Endothelial cell (in vitro differentiated cells): ENCODE measurements around the gene VTI1A. TPM values are rescaled to one million over a fixed set of nuclear protein-coding genes. Genes with fewer than 3 reads are reported as not detected.

ENCODE experiments used
- DNase-seq: peaks from one replicate; pipeline ENCODE4 v3.0.0; 2021; ENCODE audit warnings: low spot score
- H3K27ac Mint-ChIP-seq: one replicate; pipeline ENCODE4 v1.8.0; 2021; ENCODE audit warnings: mixed read lengths, inconsistent platforms; ENCODE audit not compliant: unreplicated experiment
- H3K27me3 Mint-ChIP-seq: one replicate; pipeline ENCODE4 v1.8.0; 2021; ENCODE audit warnings: mild to moderate bottlenecking, moderate library complexity, mixed read lengths, inconsistent platforms; ENCODE audit not compliant: unreplicated experiment
- H3K36me3 Mint-ChIP-seq: one replicate; pipeline ENCODE4 v1.8.0; 2021; ENCODE audit warnings: mild to moderate bottlenecking, low read depth, mixed read lengths, inconsistent platforms; ENCODE audit not compliant: unreplicated experiment
- H3K4me1 Mint-ChIP-seq: one replicate; pipeline ENCODE4 v1.8.0; 2021; ENCODE audit warnings: mild to moderate bottlenecking, mixed read lengths, inconsistent platforms; ENCODE audit not compliant: unreplicated experiment
- H3K4me3 Mint-ChIP-seq: one replicate; pipeline ENCODE4 v1.8.0; 2021; ENCODE audit warnings: mild to moderate bottlenecking, mixed read lengths, inconsistent platforms; ENCODE audit not compliant: unreplicated experiment
- H3K9me3 Mint-ChIP-seq: one replicate; pipeline ENCODE4 v1.8.0; 2021; ENCODE audit warnings: mixed read lengths, inconsistent platforms; ENCODE audit not compliant: unreplicated experiment
- CTCF ChIP-seq: fragments of 200-600 bp; sonication (generic); IDR thresholded peaks from one replicate; pipeline ENCODE4 v1.5.0; 2021; ENCODE audit warnings: antibody characterized with exemption; ENCODE audit not compliant: unreplicated experiment
- total RNA-seq: library from RNA; stranded (reverse); fragmentation: NEBNext Ultra II Directional; extraction: Animal tissue kit (Norgen Biotek cat#: 25700); gene quantifications from one replicate; pipeline ENCODE4 v1.2.1, GENCODE V29; 2021; ENCODE audit not compliant: unreplicated experiment

VTI1A gene
- total RNA-seq, 1 donor from 2014 or later, result 35.4 TPM

DNA sequence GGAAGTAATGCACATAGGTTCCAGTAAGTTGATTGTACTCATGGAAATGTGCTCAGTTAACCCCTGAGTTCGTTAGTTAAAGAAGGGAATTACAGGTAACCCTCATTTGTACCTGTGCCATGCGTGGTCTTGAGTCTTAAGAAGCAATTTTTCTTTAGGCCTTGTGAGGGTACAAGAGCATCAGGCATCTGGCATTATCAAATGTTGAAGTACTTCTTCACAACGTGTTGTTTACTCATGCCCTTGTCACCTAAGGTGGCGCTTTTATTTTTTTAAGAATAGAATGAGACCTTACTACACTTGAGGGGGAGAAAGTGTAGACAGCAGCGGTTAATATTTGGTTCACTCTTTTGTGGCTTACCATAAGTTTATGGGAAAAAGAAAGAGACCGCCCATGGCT, 167.1 kb downstream of the VTI1A start:
- no peak for TF ChIP-seq CTCF
- Mint-ChIP-seq H3K27me3 (no peaks in the 10 kb centered on the region), H3K36me3 (peaks cover 3% of the 10 kb centered on the region), H3K4me1 (no peaks in the 10 kb centered on the region), H3K4me3 (no peak overlapping the region), H3K27ac (no peak overlapping the region), H3K9me3 (peaks cover 4% of the 10 kb centered on the region)
- no peak for DNase-seq

GRCh38 chr10:112614586-112614985, 167.6 kb downstream of the VTI1A start:
- DNase-seq, result no peak
- Mint-ChIP-seq H3K4me3 (no peak overlapping the region), H3K36me3 (peaks cover 3% of the 10 kb centered on the region), H3K9me3 (peaks cover 4% of the 10 kb centered on the region), H3K27ac (no peak overlapping the region), H3K4me1 (no peaks in the 10 kb centered on the region), H3K27me3 (no peaks in the 10 kb centered on the region)
- TF ChIP-seq CTCF, result no peak

- Mint-ChIP-seq H3K4me1 (no peaks in the 10 kb centered on the region), H3K36me3 (peaks cover 3% of the 10 kb centered on the region), H3K9me3 (peaks cover 4% of the 10 kb centered on the region), H3K27me3 (no peaks in the 10 kb centered on the region), H3K4me3 (no peak overlapping the region), H3K27ac (no peak overlapping the region)
- no peak for DNase-seq
- TF ChIP-seq CTCF, result no peak
These were observed 168.3 kb downstream of the VTI1A start for GRCh38 chr10:112615269-112615668.

DNA sequence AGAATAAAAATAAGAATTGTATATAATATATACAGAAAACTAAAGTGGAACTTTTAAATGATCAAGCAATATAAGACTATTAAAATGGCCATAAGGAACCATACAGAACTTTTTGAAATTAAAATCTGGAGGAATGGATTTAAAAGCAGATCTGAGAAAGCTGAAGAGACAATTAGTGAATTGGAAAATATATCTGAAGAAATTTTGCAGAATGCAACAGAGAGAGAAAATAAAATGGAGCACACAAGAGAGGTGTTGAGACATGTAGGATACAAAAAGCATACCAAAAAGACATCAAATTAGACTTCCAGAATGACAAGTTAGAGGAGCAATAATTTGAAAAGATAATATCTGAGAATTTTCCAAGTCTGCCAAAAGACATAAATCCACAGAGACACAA, 169.6 kb downstream of the VTI1A start:
- Mint-ChIP-seq H3K27me3 (no peaks in the 10 kb centered on the region), H3K4me1 (no peaks in the 10 kb centered on the region), H3K9me3 (peaks cover 4% of the 10 kb centered on the region), H3K27ac (no peak overlapping the region), H3K36me3 (peaks cover 3% of the 10 kb centered on the region), H3K4me3 (no peak overlapping the region)
- no peak for DNase-seq
- TF ChIP-seq CTCF, result no peak

DNA sequence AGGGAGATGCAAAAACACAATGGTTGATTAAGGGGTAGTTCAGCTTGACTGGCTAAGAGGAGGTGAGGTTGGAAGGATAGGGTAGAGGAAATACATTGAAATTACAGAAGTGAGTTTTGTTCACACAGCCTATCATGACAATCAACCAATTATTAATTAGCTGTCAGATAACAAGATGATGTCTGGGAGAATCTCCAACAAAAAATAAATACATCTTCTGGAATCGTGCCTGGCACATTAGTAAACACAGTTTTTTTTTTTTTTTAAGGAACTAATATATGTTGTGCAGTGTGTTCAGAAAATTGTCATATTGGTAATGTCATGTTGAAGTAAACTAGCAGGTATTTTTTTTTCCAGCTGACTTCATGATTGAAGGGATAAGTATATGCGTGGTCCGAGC, 171.8 kb downstream of the VTI1A start:
- Mint-ChIP-seq H3K27me3 (no peaks in the 10 kb centered on the region), H3K36me3 (peaks cover 3% of the 10 kb centered on the region), H3K4me1 (no peaks in the 10 kb centered on the region)

More for the DNA sequence above, 171.8 kb downstream of the VTI1A start:
- DNase-seq, result no peak
- Mint-ChIP-seq H3K4me3 (no peak overlapping the region), H3K9me3 (peaks cover 4% of the 10 kb centered on the region), H3K27ac (no peak overlapping the region)
- TF ChIP-seq CTCF, result no peak
